BE2C (cell line): ENCODE results near the gene BBLN.

Experiments
- DNase-seq: peaks from one replicate; pipeline ENCODE4 v3.0.0-alpha.2; 2020
- H3K27me3 ChIP-seq: fragments of 250-450 bp; sonication (Bioruptor Pico); 2 replicates; pipeline ENCODE4 v1.5.1; 2020; ENCODE audit warnings: mild to moderate bottlenecking
- H3K36me3 ChIP-seq: fragments of 250-450 bp; sonication (Bioruptor Pico); 2 replicates; pipeline ENCODE4 v1.5.1; 2020; ENCODE audit warnings: mild to moderate bottlenecking
- H3K4me1 ChIP-seq: fragments of 250-450 bp; sonication (Bioruptor Pico); 2 replicates; pipeline ENCODE4 v1.5.1; 2020
- H3K4me3 ChIP-seq: 2 replicates; pipeline ENCODE4 v1.5.1; 2011; ENCODE audit warnings: low read depth, low read length
- H3K9me3 ChIP-seq: fragments of 250-450 bp; sonication (Bioruptor Pico); 2 replicates; pipeline ENCODE4 v1.5.1; 2020
- CTCF ChIP-seq: IDR thresholded peaks from 2 replicates; pipeline ENCODE4 v1.5.1; 2012; ENCODE audit warnings: mild to moderate bottlenecking, low read depth, low read length

The BBLN gene

GRCh38 chr9:128150594-128151308, 9.3 kb upstream of the BBLN start:
- no peaks in the 10 kb centered on the region for H3K4me1 ChIP-seq
- H3K9me3 ChIP-seq = no peaks in the 10 kb centered on the region
- no peaks in the 10 kb centered on the region for H3K27me3 ChIP-seq
- TF ChIP-seq CTCF = peak; percentile 35
- DNase-seq = no peak
- H3K36me3 ChIP-seq = no peaks in the 10 kb centered on the region
- no peak overlapping the region for H3K4me3 ChIP-seq

- no peaks in the 10 kb centered on the region for H3K9me3 ChIP-seq
- peak; percentile 4 for DNase-seq
- no peaks in the 10 kb centered on the region for H3K27me3 ChIP-seq
- no peaks in the 10 kb centered on the region for H3K36me3 ChIP-seq
- H3K4me3 ChIP-seq = no peak overlapping the region
- H3K4me1 ChIP-seq = no peaks in the 10 kb centered on the region
- no peak for TF ChIP-seq CTCF
Observed at GRCh38 chr9:128151309-128152132, 8.5 kb upstream of the BBLN start.

- no peaks in the 10 kb centered on the region for H3K4me1 ChIP-seq
- DNase-seq = peak; percentile 7
Observed at GRCh38 chr9:128152133-128153059, 7.7 kb upstream of the BBLN start.

GRCh38 chr9:128153060-128153946, 6.8 kb upstream of the BBLN start:
- Histone ChIP-seq H3K36me3 (no peaks in the 10 kb centered on the region), H3K9me3 (no peaks in the 10 kb centered on the region), H3K4me1 (no peaks in the 10 kb centered on the region), H3K4me3 (no peak overlapping the region), H3K27me3 (no peaks in the 10 kb centered on the region)
- peak; percentile 12 for DNase-seq
- TF ChIP-seq CTCF = no peak

More at GRCh38 chr9:128152133-128153059, 7.7 kb upstream of the BBLN start:
- Histone ChIP-seq H3K36me3 (no peaks in the 10 kb centered on the region), H3K9me3 (no peaks in the 10 kb centered on the region), H3K27me3 (no peaks in the 10 kb centered on the region), H3K4me3 (no peak overlapping the region)
- no peak for TF ChIP-seq CTCF

- H3K9me3 ChIP-seq = no peaks in the 10 kb centered on the region
- DNase-seq = peak; percentile 6
- TF ChIP-seq CTCF = no peak
Observed at GRCh38 chr9:128153947-128154695, 5.9 kb upstream of the BBLN start.

More at GRCh38 chr9:128153947-128154695, 5.9 kb upstream of the BBLN start:
- H3K36me3 ChIP-seq = no peaks in the 10 kb centered on the region
- H3K4me1 ChIP-seq = no peaks in the 10 kb centered on the region
- no peak overlapping the region for H3K4me3 ChIP-seq
- H3K27me3 ChIP-seq = no peaks in the 10 kb centered on the region
